D721Med (cell line): ENCODE data around the gene HOXA2.

Experiments
- DNase-seq: peaks from one replicate; pipeline ENCODE4 v3.0.0; 2011; ENCODE audit warnings: low spot score; ENCODE audit not compliant: insufficient read length
- FAIRE-seq: peaks from 2 replicates; lab custom pipeline; 2011; peaks lifted over from hg19 to GRCh38; lab: Jason Lieb, UNC
- TF ChIP-seq, protein P1 (sequence below): IDR thresholded peaks from 2 replicates; pipeline ENCODE4 v1.5.1; 2012; ENCODE audit warnings: mild to moderate bottlenecking, control low read depth; ENCODE audit not compliant: insufficient read depth; ENCODE audit errors: missing control alignments

HOXA2 gene

DNA sequence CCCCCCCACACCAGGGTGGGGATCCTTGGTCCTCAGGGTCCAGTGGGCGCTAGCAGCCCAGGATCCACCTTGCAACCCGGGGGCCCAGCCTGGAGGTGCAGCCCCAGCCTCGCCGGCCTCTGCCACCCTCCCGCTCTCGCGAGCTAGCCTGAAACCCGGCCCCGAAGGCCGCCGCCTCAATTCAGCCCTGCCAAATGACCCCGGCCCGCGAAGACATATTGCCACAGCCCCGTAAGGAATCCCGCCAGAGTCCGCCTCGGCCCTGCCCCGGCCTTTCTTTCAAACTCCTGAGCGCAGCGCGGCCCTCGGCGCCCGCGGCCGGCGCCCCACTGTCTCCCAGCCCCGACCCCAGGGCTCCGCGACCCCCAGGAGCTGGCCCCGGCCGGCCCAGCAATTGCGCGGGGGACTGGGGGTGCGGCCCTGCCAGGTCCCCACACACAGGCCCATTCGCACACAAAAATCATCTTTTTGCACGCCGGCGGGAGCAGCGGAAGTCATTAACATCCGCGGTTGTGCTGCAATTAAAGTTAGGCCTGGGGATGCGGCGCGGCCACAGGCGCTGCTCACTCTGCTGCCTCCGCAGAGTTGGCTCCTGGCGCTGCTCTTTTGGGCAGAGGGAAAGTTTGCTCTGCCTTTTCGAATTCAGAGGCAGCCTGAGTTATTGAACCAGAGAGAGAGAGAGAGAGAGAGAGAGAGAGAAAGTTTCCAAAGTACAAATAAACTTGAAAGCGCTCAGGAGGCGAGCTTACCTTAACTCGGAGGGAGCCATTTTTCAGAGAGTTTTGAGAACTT is 37.0 kb upstream of the HOXA2 start:
- DNase-seq (no peak), FAIRE-seq (no peak)
- TF ChIP-seq, protein P1, sequence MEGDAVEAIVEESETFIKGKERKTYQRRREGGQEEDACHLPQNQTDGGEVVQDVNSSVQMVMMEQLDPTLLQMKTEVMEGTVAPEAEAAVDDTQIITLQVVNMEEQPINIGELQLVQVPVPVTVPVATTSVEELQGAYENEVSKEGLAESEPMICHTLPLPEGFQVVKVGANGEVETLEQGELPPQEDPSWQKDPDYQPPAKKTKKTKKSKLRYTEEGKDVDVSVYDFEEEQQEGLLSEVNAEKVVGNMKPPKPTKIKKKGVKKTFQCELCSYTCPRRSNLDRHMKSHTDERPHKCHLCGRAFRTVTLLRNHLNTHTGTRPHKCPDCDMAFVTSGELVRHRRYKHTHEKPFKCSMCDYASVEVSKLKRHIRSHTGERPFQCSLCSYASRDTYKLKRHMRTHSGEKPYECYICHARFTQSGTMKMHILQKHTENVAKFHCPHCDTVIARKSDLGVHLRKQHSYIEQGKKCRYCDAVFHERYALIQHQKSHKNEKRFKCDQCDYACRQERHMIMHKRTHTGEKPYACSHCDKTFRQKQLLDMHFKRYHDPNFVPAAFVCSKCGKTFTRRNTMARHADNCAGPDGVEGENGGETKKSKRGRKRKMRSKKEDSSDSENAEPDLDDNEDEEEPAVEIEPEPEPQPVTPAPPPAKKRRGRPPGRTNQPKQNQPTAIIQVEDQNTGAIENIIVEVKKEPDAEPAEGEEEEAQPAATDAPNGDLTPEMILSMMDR: no peak

DNA sequence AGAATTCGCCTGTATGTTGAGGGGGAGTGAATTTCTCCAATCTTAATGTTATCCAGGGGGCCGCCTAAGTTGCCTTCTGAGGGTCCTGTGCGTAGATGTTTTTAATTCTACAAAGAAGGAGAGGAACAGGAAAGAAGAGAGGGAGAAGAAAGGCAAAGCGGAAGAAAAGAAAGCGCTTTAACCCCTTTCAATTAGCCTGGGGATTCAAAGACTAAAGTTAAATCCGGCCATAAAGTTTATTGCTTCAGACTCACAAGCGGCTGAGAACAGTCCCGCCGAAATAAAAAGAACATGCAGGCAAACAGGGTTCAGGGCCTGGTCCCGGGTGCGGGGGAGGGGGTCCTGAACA is 36.5 kb upstream of the HOXA2 start:
- TF ChIP-seq, protein P1: no peak
- no peak for FAIRE-seq
- no peak for DNase-seq

DNA sequence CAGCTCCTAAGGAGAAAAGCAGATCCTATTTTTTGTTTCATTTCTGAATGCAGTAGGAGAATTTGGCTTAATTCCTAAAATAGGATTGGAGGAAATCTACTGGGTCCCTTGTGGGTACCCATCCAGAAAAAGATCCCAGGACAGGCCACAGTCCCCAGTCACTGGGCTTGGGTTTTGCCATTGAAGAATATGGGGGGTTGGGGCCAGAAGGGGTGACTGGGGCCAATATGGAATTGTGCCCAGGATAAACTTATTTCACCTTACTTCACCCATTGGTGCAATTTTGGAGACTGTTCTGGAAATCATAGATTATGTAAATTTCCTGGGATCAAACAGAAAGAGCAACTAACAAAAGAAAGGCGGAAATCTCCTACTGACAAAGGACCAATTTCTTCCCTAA is 36.0 kb upstream of the HOXA2 start:
- TF ChIP-seq, protein P1: no peak
- DNase-seq (no peak), FAIRE-seq (no peak)

DNA sequence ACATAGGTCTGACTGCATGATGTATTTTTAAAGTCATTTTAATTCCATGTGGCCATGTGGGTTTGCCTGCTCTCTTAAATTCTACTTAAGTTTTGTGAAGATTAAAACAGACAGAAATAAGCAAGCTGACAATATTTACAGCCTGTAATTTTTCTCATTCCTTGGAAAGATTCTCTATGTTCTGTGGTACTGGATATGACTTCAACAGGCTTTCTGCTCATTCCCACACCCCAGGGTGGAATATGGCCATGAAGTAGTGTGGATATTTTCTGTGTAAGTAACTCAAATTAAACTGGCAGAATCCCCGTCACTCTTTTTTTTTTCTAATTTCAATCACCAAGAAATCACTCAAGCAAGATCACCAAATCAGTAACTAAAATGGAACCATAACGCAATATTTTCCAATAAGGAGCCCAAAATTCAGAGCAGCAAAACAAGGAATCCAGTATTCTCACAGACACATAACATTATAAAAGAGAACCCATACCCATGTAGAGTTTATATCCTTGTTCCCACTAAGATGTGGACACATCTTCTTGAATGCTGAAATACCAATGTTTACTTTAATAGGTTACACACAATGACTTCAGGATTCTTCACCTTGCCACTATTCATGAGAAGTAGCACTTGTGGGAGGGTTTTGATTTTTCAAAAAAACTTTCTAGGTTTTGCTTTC is 35.3 kb upstream of the HOXA2 start:
- no peak for FAIRE-seq
- TF ChIP-seq, protein P1: no peak
- no peak for DNase-seq

DNA sequence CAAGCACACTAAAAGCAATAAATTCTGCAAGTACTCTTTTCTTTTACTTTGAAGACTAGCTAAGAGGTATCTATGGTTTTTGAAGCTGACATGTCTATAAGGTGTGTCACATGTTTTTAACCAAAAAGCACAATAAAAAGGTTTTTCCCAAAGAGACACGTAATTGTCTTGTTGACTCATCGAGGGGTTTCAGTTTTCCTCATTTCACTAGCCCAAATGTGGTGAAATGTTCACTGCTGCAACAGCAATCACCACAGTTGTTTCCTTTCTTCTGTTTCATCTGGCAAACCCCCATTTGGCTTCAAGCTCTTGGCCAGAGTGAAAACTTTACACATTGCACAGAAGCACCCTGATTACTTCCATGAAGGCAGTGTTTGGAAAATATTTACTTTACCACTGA is 31.9 kb upstream of the HOXA2 start:
- no peak for DNase-seq

DNA sequence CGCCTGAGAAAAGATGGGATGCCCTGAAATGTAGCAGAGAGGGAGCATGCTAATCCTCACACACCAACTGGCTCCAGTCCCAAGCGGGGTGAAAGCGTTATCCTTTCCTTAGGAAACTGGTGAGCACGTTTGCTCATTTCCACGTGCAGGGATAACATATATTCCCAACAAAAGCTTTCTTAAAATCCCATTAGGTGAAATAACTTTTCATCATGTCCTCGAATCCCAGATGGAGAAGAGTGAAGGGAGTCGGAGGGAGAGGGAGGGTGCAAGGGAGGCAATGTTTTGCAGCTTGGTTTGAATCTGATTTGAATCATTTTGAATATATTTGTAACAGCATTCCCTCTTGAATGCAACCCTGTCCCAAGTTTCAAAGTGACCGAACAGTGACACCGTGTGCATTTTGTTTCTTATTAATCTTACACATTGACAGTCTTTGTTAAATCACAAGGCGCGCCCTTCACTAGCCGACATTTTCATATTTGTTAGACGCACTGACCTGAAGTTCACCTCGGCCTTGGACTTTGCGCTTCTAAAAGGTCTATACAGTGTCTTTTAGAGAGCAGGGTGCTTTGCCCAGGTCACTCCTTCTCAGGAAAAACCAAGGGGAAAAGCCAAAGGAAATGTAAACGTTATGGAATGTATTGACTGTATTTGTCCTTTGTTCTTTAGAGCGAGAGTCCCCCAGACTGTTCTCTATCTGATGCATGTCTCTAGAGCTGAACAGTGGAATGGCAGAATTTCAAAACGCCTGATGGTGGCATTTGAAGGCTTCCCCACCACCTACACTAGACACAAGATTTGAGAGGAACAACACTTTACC is 31.1 kb upstream of the HOXA2 start:
- no peak for FAIRE-seq
- TF ChIP-seq, protein P1: no peak
- no peak for DNase-seq

More for the DNA sequence above, 31.9 kb upstream of the HOXA2 start:
- no peak for FAIRE-seq
- TF ChIP-seq, protein P1: no peak
